ENCODE data around the gene TMEM132C.

The TMEM132C gene

GRCh38 chr12:128288896-128289295 lies 21.9 kb downstream of the TMEM132C start:
- no peak for DNase-seq

DNA sequence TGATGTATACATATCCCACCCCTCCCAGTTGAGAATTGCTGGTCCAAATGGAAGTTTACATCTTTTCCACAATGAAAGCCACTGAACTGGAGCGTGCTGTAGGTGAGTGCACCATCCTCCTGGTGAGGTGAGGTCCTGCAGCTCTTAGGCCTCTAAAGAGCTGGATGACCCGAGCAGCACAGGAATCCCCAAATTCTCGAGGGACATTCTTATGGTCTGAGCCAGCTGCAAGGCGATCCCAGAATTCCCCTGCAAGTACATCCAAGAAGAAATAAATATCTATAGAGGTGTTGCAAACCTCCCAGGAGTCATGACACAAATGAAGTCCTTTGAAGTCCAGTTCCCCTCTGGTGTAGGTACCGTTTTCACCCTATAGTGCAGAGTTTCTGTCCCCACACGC lies 24.0 kb downstream of the TMEM132C start:
- DNase-seq = no peak

GRCh38 chr12:128298091-128298748 lies 31.2 kb downstream of the TMEM132C start:
- no peak for DNase-seq

- DNase-seq = no peak
Measured at GRCh38 chr12:128305336-128305892, 38.4 kb downstream of the TMEM132C start.

GRCh38 chr12:128307791-128308190 lies 40.8 kb downstream of the TMEM132C start:
- no peak for DNase-seq

- DNase-seq = no peak
Measured at GRCh38 chr12:128312661-128313060, 45.7 kb downstream of the TMEM132C start.

DNA sequence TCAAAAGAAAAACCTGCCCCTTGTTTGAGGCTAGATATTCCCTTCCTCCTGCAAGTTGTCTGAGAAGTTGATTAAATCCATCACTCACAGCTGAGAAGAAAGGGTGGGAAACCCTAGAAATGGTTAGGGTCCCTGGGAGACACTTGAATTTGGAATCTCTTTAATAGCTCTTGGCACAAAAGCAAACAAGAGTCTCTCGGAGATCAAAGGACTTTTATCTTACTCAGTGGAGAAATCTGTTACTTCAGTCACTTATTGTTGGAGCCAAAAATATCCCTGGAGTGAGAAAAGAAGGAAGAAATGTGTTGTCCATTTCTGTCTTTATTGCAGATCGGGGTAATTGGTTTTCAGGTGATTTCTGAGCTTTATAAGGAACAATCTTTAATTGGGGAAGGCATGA lies 47.0 kb downstream of the TMEM132C start:
- DNase-seq = no peak

- no peak for DNase-seq
Measured at GRCh38 chr12:128314611-128315010, 47.6 kb downstream of the TMEM132C start.

DNA sequence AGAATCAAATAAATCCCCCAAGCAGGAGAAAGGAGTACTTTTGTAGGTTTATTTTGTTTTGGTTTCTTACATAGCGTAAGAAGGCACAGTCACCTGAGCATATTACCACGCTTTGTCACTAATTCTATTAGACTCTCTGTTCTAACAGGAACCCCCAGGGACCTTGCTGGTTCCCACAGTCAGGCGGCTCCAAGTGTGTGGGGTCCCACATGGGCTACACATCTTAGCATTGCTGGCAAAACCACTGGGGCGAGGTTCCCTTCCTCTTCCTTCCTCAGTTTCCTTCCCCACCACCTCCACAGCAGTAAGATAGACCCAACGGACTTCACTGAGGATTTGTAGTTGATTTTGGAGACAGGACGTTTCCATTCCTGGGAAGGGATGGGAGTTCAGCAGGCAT lies 49.1 kb downstream of the TMEM132C start:
- no peak for DNase-seq

DNA sequence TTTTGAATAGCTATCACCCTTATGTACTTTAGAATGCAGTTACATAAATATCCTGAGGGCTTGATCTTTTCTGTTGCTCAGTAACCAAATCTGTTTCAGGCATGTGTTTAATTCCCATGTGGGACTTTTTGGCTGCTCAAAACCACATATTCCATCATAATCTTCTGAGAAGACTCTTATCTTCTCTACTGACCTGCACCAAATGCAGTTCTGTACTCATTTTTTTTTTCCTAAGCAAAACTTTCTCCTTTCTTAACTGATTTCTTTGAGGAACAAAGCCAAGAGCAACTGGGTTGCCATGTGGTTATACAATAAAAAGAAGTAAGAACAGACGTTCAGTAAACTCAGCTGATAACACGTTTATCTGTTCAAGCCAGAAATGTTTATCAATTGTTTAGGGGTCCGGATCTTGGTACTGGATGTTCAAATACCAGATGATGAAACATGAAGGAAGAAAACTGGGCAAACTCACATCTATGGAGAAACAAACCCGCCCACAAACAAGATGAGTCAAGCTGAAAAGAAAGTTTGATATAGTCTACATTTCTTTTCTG lies 50.1 kb downstream of the TMEM132C start:
- no peak for DNase-seq

GRCh38 chr12:128318341-128318740 lies 51.4 kb downstream of the TMEM132C start:
- peak; percentile 70 for DNase-seq

DNA sequence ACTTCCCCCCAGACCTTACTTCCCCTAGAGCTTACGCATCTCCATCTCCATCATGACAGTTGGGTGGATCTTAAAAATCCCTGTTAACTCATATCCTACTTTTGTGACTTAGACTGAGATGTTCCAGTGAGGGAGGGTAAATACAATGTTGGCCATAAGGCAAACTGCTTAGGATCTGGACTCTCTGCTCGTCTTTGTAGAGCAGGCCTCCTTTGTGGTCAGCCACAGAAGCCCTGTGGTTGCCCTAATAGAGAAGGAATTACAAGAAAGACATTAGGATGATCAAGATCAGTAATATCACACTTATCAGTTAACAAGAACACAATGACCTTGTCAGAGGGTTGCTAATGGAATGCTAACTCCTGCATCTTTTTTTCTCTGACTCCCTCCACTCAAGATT lies 52.0 kb downstream of the TMEM132C start:
- no peak for DNase-seq

- DNase-seq = no peak
Measured at GRCh38 chr12:128322341-128322740, 55.4 kb downstream of the TMEM132C start.

DNA sequence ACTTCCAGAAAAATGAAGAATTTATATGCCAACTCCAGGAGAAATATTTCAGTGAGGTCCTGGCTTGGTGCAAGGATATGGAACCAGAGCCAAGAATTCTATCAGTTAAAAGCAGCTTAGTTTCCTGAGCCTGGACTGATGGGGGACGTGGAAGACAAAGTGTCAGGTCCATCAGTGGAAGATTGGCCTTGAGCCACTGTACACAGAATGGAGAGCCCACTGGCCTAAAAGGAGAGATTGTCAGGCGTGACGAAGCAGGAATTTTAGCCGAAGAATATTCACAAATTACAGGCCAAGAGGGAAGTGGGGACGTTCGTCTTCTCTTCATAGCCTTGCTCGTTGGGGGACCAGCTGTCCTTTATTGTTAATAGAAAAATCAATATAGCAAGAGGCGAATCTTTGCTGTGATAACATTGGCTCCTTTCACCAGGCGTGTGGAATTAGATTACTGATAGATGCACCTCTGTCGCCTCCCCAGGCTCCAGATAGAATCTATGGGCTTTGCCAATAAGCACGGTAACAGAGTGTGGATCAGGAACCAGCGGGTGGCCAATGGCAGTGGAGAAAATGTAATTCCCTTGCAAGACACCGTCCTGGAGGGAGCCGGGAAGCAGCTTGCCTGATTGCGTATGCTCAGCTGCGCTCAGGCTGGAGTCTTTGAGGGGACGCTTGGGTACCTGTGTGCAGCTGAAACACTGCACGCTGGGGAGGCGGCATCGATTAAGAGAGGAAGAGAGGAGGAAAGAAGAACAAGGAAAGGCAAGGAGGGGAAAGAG lies 56.4 kb downstream of the TMEM132C start:
- no peak for DNase-seq

- DNase-seq = no peak
Measured at GRCh38 chr12:128325646-128326045, 58.7 kb downstream of the TMEM132C start.

GRCh38 chr12:128326406-128326805 lies 59.4 kb downstream of the TMEM132C start:
- DNase-seq = no peak

DNA sequence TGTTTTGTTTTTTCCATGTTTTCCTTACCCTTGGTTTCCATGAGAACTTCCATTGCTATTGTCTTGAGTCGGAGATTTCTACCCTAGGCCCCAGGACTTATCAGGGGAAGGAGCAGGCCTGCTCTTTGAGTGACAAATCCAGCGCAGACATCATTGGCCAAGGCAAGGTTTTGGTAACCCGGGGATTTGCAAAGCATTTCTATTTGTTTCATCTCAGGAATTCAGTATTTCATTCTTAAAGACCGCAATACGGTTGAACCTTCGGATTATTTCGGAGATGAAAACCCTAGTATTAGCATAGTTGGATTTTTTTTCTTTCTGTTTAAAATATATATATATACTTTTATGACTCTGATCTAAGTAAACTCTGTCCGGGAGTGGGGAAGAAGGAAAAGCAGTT lies 62.0 kb downstream of the TMEM132C start:
- DNase-seq = no peak

DNA sequence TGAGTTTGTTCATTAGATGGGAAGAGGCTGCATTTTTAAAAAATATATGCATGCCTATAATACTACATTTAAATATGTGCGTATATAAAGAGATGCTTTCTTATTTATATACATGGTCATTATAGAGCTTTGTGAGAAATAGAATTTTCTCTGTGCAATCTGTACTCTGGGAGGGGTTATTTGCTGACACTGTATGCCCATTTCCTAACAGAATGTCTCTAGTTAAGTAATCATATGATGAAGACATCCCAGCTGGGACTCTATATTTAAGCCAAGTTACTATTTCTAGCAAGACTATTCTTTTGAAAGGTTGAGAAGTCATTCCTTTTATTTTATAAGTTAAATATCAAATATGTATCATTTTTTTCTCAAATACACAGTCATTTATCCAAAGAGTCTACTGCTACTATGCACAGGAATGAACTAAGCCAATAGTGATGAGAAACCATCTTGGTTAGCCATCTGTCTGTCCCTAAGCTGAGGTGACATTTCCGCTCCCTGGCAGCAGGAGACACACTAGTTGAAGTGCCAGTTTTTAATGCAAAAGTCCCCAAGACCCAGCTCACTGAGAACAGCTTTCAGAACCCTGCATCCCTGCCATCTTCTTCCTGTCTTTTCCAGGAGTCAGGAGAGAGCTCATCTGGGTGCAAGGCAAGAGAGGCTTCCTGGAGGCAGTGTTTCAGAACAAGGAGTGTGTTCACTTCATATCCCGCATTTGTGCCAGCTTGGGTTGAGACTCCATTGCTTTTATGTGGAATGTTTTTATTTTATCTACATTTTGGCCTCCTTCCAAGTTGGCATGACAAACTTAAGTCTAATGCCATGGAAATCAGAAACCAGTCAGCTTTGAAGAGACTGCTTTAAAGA lies 69.5 kb downstream of the TMEM132C start:
- DNase-seq = no peak

- DNase-seq = no peak
Measured at GRCh38 chr12:128337071-128337345, 70.0 kb downstream of the TMEM132C start.

GRCh38 chr12:128337431-128338170 lies 70.6 kb downstream of the TMEM132C start:
- no peak for DNase-seq

- no peak for DNase-seq
Measured at GRCh38 chr12:128338386-128339125, 71.6 kb downstream of the TMEM132C start.

DNA sequence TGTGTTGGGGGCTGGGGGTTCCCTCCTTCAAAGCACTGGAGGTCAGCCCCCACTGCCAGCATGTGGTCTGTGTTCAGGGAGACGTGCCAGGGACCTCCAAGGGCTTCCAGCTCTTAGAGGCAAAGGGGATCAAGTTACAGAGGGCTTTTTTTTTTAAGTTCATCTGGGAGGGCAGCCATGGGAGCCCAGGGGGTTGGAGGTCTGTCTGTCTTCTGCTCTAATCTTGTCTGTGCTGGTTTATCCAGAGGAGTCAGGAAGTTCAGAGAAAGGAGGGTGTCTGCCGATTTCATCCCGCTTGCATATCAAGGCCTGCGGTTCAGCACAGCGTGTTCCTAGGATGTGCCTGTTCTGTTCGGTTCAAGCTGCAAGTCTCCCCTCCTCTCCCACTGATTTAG lies 72.2 kb downstream of the TMEM132C start:
- DNase-seq = no peak

All from NCI-H1436 treated with DMSO at 0.1 percent for 48 hours (cell line).